Putamen (tissue), 1 donor: Measurements from ENCODE around the gene DENND1A.

ENCODE experiments used
- DNase-seq: peaks from one replicate; pipeline ENCODE4 v3.0.0-alpha.2; 2016; ENCODE audit warnings: low spot score

DENND1A gene

DNA sequence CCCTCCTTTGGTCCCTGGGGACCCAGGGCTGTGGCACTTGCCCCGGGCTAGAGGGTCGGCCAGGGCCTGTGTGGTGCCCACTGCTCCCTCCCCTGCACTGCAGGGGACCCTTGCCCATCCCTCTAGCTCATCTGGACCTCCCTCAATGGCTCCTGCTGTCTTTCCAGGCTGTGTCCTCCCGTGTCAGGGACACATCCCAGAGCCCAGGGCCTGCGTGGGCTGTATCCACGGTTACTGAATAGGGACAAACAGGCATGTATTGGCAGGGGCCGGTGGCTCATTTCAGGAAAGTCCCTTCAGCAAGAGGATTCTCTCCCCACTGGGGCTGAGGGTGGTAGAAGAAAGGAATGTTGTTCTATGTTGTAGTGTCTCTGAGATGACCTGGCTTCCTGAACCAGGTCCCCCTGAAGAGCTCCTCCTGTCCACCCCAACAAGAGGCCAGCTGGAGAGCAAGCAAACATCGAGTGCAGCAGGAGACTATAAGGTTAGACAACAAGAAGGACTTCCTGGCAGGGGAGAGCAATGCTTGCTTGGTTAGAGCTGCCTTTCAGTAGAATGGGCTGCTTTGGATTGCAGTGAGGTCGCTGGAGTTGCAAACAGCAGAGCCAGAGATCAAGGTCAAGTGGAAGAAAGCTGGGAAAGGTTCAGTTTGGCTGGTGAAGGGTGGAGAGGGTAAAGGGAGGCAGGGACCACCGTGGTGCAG lies 575.0 kb downstream of the DENND1A start:
- DNase-seq = no peak

DNA sequence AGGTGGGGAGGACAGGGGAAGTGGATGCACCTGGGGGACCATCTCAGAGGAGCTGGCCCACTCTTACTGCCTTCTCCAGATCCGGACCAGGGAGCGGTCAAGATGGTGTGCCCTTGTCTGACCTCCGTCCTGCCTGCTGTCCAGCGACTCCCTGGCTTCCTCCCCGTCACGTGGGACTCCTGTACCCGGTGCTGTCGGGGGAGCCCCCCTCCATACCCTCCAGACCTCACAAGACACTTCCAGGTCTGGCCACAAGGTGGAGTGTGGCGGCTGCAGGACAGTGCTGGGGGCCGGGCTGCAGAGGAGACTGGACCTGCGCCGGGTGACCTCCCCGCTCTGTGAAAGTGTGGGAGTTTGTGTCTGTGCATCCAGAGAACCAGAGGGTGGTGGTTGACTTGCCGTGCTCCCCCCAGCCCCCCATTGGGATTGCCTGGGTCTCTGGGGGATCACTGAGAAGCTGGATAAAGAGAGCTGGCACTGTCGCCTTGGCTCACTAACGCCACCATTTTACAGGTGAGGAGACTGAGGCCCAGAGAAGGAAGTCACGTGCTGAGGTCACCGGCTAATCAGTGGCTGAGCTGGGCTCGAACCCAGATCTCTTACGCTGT lies 575.8 kb downstream of the DENND1A start:
- DNase-seq = no peak

DNA sequence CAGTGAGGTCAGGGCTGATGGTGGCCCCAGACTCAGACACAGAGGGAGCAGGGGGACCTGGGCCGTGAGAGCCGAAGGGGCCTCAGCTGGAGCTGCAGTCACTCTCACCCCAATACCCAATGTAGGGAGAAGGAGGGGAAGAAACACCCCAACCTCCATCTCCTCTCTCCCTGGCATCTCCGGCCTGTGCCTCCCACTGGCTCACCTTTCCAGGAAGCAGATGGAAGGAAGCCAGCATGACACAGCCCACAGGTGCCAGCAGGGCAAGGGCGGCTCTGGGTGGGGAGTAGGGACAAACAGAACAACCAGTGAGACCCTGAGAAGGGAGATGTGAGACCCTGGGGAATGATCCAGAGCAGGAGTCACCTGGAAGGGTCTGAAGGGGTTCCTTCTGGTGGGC lies 576.9 kb downstream of the DENND1A start:
- DNase-seq = no peak

- DNase-seq = no peak
Measured at GRCh38 chr9:123350590-123351310, 579.2 kb downstream of the DENND1A start.

DNA sequence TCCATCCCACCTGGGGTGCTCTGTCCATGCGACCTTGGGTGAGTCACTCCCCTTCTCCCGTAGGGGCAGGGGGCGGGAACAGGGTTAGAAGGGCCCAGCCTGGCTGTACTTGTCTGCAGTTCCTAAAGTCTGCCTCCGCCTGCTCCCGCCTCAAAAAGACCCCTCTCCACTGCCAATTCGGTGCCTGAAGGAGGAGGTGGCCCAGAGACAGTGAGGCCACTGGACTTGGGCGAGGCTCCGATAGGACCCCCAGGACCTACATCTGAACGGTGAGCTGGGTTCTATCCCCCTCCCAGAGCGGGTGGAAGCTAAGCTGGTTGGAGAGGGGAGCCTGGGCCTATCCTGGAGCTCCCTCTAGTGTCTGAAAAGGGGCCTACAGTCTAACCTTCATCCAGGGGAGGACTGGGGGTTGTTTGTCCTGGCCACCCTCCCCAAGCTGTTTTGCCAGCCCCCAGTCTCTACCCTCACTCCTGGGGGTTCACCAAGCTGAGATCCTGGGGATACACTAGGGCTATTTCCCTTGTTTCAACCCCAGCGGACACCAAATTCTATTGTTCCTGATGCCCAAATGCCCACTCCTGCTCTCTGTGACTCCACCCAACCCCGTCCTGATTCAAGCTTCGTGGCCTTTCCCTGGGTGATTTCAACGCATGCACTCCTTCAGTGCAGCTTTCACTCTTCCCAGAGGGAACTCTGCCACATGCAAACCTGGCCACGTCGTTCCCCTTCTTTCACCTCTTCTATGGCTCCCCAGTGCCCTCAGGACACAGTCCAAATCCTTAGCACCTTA lies 580.0 kb downstream of the DENND1A start:
- no peak for DNase-seq

DNA sequence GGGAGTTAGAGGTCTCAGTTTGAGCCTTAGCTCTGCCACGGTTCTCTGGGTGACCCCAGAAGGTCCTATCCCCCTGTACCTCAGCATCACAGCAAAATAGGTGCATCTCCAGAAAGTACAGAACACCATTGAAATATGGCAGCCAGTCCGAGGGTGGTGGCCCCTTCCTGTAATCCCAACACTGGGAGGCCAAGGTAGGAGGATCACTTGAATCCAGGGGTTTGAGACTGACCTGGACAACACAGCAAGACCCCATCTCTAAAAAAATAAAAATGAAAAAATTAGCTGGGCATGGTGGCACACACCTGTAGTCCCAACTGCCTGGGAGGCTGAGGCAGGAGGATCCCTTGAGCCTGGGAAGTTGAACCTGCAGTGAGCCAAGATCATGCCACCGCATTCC lies 580.9 kb downstream of the DENND1A start:
- DNase-seq = no peak

GRCh38 chr9:123348317-123348992 lies 581.5 kb downstream of the DENND1A start:
- DNase-seq = no peak

GRCh38 chr9:123347289-123348060 lies 582.5 kb downstream of the DENND1A start:
- no peak for DNase-seq

GRCh38 chr9:123346826-123347225 lies 583.1 kb downstream of the DENND1A start:
- no peak for DNase-seq

DNA sequence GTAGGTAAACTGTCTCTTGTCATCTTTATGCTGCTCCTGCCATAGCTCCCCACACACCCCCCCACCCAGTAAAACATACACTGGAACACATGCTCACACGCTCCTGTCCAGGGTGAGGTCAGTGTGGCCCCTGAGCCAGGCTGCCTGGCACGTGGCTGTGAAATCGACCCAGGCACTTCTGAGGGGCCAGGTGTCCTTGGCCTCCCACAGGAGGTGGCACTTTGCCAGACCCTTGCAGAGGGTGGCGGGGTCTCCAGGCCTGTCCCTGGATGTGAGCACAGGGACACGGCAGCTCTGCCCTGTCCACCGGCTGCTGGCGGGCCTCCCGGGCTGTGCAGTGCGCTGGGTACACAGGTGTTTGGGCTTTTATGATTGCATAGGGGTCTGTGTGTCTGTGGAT lies 583.9 kb downstream of the DENND1A start:
- no peak for DNase-seq

DNA sequence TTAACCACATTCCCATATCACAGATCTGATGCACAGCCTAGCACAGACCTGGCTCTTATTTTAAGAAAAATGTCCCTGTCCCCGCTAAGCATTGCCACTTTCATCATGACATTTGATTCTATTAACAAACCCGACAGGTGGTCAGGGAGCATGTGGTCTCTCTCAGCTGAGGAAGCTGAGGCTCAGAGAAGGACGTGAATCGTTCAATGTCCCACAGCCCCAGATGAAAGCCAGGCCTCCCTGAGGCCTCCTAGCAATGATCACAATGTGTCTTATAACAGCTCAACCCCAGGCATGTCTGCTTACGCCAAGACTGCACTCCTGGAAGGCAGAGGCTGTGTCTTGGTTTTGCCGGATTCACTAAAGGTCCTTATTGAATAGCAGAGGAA lies 584.4 kb downstream of the DENND1A start:
- DNase-seq = no peak

DNA sequence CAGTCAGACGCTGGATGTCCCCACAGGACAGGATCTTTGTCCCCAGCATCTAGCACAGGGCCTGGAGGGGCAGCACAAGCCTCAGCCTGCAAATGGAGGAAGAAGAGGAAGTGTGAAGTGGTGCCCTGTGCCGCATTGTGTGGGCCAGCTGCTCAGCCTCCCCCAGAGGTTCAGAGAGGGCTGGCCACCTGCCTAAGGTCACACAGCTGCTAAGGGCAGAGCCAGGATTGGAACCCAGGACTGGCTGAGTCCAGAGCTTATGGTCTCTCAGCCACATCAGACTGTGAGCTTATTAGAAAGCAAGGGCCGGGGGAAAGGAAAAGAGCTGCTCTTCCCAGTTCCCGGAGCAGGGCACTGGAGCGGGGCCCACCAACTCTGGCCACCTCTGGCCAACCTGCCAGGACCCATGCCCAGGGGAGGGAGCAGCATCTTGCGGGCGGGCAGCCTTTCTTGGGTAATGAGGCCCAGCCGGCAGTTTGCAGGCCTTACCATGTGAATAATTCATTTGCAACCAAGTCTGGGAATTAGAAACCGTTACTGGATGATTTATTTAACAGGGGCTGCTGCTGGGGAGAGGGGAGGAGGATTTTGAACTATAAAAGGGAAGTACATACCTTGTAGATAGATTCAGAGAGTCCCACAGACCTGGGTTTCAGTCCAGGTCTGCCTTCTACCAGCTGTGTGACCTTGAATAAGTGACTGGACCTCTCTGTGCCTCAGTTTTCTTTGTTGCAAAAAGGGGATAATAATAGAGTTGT lies 585.6 kb downstream of the DENND1A start:
- no peak for DNase-seq

DNA sequence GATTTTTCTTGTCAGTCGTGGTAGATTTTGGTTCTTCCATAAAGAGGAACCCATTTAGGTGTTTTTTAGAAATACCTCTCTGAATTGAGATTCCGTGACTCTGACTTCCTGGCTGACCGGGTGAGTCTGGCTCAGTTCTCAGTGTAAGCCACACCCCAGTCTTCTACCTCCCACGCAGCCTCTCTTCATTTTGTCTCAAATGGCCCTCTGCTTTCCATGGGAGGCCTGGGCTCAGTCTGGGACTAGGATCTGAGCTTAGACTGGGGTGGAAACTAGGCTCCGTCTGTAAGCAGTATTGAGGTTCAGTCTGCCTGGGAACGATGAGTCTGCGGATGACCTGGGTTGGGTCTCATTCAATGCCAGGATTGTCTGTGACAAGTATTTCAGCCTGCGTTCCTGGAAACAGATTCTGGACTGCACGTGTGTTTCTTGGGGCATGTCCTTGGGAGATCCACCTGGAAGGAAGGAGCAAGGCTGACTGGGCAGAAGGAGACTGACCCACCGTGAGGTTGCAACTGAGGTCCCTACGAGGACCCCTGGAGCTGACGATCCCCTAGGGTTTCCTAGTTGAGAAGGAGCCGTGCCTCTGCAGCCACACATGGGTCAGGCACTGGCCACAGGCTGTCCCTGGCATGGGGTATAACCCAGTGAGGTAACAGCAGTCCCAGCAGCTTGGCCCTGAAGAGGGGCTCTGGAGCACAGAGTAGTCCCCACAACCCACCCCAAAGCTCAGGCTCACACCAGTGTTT lies 586.3 kb downstream of the DENND1A start:
- no peak for DNase-seq

DNA sequence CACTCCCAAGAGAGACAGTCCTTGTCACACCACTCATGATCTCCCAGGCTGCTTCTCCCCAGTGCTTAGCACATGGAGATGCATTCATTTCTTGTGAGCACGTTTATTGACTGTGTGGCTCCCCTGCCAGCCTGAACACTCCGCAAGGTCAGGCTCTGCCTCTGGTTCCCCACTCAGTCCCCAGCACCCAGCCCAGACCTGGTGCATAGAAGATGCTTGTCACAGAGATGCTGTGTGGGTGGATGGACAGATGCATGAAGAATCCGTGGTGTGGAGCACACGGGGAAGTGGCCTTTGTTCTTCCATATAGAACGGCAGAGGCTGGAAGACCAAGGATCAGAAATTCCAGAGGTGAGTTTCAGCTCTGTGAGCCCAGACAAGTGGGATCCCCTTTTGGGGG lies 587.7 kb downstream of the DENND1A start:
- no peak for DNase-seq

- no peak for DNase-seq
Measured at GRCh38 chr9:123341816-123342215, 588.1 kb downstream of the DENND1A start.

GRCh38 chr9:123339666-123340510 lies 590.0 kb downstream of the DENND1A start:
- DNase-seq = no peak

GRCh38 chr9:123338710-123339665 lies 590.9 kb downstream of the DENND1A start:
- DNase-seq = no peak

GRCh38 chr9:123337971-123338370 lies 592.0 kb downstream of the DENND1A start:
- DNase-seq = no peak
